Spleen (tissue), 7 donors: ENCODE data around the gene LIN28A.

Source experiments
- CTCF ChIP-seq, 11 experiments: fragments of 200-600 bp in 7 of 11; fragments of 450-650 bp in 4 of 11; sonication (generic) in 4 of 11; IDR thresholded peaks in 8 of 11; conservative IDR thresholded peaks in 3 of 11; 1 replicate in 7 of 11; 2 replicates in 4 of 11; pipeline versions ENCODE4 v1.4.0 to v1.8.0; 2016 to 2021; ENCODE audit warnings: antibody characterized with exemption in 11 of 11, inconsistent platforms in 4 of 11, mild to moderate bottlenecking in 1 of 11
- POLR2A ChIP-seq, 3 donors: fragments of 450-650 bp; IDR thresholded peaks; one replicate each; pipeline ENCODE4 v1.5.1; 2017; ENCODE audit warnings: antibody characterized with exemption in 3 of 3, mild to moderate bottlenecking in 1 of 3
- POLR2AphosphoS5 ChIP-seq, 3 donors: sonication (generic); formaldehyde crosslinking; IDR thresholded peaks; one replicate each; pipeline ENCODE4 v1.5.1; 2017; ENCODE audit warnings: antibody characterized with exemption in 3 of 3
- donor health status: DM: no; HTN: no; CAD: no; lungs with moderate emphysema.
- donor health status: DM: no; HTN: no; CAD: no.
- donor health status: DM: no; HTN: no; CAD: no.

GRCh38 chr1:26389604-26390247, 20.9 kb upstream of the LIN28A start:
- TF ChIP-seq POLR2A (IDR thresholded peaks at IDR 0.05) (no peak), CTCF (IDR thresholded peaks at IDR 0.05 in 8 of 11, conservative IDR thresholded peaks at IDR 0.05 in 3 of 11) (no peak), POLR2AphosphoS5 (IDR thresholded peaks at IDR 0.05) (no peak)
